Endothelial cell of hepatic sinusoid (primary cell): ENCODE measurements around the gene LHFPL4.

Experiments used
- in situ Hi-C: cut with HindIII; loops from 2 replicates; pipeline ENCODE4 v1.10.0; 2017; ENCODE audit warnings: low sequenced_read_pairs

Gene LHFPL4

DNA sequence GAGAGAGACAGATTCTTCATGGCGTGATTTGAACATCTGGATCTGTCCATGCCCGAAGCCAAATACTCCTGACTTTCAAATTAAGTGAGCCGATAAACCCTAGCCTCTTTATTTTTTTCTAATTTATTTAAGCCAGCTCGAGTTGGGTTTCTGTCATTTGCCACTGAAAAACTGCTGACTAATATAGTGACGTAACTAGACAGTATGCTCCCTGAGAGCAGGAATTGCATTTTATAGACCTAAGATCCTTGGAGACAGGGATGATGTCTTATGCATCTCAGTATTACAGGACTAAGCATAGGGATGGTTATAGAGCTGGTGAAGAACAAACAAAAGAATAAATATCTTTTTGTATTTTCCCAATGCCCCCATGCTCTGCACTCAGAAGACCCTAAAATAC lies 4.6 kb downstream of the LHFPL4 start:
- in situ Hi-C loops = no loop called here

DNA sequence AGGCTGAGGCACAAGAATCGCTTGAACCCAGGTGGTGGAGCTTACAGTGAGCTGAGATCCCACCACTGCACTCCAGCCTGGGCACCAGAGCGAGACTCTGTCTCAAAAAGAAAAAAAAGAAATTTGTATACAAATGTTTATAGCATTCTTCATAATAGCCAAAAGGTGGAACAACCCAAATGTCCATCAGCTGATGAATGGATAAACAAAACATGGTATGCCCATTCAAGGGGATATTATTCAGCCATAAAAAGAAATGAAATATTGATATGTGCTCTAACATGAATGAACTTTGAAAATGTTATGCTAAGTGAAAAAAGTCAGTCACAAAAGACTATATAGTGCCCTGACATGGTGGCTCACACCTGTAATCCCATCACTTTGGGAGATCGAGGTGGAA lies 11.4 kb downstream of the LHFPL4 start:
- in situ Hi-C loops = no loop called here

DNA sequence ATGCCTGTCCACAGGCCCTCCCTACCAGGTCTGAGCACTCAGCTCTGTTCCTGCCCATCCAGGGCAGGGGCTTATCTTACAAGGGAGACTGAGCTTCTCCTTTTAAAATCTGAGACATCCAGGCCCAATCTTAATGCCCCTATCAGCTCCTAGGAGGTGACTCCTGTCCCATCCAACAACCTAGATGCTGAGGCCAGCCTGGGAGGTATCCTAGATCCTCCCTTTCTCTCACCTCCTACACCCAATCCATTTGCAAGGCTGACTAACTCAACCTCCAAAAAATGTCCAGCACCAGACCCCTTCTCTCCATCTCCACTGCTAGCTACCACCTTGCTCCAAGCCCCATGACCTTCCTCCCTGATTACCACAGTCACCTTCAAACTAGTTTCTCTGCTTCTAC lies 17.4 kb downstream of the LHFPL4 start:
- in situ Hi-C loops = no loop called here

DNA sequence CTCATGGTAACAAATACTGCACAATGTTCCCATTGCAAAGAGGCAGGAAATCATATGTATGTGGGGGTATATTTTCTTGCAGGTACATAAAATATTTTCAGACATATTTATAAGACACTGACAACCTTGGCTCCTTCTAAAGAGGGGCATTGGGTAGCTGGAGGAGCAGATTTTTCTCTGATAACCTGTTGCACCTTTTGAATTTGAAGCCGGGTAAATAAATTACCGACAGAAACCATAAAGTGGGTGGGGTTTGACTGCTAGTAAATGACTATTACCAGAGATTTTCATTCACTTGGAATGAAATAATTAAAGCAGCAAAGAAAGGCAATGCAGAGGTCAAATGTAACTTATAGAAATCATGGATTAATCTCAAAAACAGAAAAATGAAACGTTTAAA lies 19.2 kb downstream of the LHFPL4 start:
- in situ Hi-C loops = loop anchor here (5.0 kb wide), 1 partner anchor 98 kb away; no protein-coding TSS in a partner anchor

DNA sequence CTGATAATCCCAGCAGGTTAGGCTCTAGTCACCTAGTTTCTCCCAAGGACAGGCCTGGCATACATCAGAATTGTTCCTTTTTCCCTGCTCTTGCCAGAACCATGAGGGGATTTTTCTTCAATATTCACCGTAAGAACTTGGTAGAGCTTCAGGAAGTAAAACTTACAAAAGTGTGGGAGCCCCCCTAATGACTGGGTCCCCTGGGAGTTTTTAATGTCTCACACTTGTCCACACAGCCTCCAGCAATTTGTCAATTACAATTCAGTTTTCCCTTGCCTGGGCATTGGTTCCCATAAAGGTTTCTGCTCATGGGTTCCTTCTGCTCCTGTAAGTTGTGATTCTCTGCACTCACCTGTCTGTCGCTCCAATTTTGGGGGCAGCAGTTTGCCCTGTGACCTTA lies 28.5 kb downstream of the LHFPL4 start:
- in situ Hi-C loops = no loop called here

DNA sequence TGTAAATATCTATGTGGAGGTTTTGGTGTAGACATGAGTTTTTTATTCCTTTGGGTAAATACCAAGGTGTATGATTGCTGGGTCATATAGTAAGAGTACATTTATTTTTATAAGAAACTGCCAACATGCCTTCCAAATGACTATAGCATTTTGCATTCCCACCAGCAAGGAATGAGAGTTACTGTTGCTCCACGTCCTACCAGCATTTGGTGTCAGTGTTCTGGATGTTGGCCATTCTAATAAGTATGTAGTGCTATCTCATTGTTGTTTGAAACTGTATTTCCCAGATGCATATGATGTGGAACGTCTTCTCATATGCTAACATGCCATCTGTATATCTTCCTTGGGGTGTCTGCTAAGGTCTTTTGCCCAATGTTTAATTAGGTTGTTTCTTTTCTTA lies 38.7 kb downstream of the LHFPL4 start:
- in situ Hi-C loops = no loop called here

DNA sequence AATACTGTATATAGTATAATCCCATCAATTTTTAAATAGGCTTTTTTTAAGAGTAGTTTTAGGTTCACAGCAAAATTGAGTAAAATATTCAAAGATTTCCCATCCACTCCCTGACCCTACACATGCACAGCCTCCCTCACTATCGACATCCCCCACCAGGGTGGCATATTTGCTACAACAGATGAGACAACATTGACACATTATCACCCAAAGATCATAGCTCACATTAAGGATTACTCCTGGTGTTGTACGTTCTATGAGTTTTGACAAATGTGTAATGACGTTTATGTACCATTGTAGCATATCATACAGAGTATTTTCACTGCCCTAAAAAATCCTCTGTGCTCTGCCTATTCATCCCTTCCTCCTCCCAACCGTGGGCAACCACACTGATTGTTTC lies 39.3 kb downstream of the LHFPL4 start:
- in situ Hi-C loops = no loop called here

DNA sequence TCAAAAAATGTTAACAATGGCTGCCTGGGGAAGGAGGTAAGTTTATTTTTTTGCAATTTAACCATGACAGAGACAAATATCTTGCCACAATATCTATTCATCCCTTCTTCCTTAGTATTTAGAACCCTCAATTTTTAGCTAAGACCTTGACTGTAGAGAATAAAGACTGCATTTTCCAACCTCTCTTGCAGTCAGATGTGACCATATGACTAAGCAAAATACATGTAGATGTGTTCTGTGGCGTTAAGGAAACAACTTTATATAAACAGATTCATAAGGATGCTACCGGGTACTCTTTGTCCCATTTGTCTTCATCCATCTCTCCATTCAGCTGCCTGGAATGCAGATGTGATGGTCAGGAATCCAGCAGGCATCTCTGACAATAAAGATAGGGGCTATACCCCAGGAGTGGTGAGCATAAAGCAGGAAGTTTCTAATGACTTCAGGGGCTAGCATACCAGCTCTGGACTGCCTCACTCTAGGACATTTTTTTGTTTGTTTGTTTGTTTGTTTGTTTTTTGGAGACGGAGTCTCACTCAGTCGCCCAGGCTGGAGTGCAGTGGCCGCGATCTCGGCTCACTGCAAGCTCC lies 41.1 kb downstream of the LHFPL4 start:
- in situ Hi-C loops = no loop called here

DNA sequence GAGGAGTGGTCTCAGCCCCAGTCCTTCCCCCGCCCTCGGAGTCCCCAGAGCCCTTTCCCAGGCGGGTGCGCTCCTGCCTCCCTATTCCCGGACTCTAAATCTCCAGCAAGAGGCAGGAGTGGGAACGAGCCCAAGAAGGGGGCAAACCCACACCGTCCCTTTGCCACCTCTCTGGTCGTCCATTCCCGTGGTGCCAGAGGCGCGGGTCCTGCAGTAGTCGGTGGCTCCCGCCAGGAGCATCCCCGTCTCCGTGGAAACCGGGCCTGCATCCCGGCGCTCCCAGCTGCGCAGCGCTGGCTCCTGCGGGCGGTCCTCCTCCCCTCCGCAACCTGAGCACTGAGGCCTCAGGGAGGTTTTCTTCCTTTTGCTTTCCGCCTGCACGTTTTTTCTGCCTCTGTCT lies 44.8 kb downstream of the LHFPL4 start:
- in situ Hi-C loops = no loop called here

DNA sequence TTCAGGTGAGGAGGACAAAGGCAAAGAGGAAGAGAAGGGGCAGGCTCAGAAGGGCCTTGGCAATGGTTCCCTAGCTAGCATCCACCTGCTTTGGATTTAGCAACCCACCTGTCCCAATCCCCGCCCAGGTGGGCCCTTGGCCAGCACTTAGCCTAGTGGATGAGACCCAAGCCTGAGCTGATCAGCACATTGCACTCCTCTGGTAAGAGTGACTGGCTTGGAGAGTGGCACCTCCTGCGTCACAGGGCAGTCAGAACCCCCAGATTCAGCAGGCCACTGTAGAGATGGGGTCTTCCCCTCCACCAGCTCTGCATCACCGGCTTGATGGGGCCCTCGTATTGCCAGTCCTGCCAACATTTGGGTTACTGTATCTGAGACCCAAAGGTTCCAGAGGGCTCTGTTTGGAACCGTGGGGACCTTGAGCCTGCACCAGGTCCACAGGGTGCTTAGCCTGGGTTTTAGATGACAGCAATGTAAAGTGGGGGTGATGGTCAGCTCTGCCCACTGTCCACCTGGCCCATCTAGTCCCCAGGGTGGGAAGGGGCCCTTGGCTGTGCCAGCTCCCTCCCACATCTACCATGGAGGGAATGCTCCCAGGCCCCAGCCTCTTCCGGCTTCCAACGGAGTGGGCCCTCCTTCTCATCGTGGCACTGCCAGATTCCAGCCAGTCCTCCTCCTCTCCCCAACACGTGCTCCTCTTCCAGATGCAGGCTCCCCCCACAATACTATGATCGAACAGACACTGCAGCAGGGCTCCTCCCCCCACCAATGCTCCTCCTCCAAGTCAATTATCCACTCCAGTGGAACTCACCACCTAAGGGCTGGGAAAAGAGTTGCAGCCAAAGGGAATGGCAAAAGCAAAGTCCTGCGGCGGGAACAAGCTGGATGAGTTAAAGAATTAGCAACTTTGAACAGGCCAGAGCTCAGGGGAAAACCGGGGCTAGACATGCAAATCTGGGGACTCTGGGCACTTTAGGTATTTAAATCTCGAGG lies 45.7 kb downstream of the LHFPL4 start:
- in situ Hi-C loops = no loop called here

DNA sequence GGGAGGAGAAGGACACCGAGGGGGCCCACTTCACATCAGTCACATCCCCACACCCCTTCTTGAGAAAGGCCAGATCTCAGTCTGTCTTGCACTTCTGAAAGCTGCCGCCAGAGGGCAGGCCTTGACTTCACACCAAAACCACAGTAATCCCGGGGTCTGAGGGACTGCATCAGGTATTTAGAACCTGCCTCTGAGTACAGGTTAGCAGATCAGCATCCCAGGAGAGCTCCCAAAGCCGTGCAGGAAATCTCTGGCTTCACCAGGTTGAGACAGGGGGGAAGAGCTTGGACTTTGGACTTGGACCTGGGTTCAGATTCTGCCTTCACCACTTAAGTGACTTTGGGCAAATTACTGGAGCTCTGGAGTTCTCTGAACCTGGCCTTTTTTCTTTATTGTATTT lies 50.3 kb downstream of the LHFPL4 start:
- in situ Hi-C loops = no loop called here

DNA sequence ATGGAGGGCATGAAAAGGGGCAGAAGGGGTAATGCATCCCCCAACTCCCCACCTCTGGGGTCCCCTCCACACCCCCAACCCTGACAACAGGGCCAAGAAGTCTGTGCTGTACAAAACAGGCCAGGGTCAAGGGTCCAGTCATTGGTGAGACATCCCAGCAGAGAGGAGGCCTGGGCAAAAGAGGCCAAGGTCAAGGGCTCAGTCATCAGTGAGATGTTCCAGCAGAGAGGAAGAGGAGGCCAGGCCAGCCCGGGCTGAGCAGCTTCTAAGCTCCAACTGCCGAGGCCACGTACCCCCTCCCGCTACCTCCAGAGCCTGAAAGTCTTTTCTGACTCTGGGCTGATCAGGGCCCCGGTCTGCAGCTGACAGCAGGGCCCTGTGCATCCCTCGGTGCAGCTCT lies 52.4 kb downstream of the LHFPL4 start:
- in situ Hi-C loops = no loop called here

DNA sequence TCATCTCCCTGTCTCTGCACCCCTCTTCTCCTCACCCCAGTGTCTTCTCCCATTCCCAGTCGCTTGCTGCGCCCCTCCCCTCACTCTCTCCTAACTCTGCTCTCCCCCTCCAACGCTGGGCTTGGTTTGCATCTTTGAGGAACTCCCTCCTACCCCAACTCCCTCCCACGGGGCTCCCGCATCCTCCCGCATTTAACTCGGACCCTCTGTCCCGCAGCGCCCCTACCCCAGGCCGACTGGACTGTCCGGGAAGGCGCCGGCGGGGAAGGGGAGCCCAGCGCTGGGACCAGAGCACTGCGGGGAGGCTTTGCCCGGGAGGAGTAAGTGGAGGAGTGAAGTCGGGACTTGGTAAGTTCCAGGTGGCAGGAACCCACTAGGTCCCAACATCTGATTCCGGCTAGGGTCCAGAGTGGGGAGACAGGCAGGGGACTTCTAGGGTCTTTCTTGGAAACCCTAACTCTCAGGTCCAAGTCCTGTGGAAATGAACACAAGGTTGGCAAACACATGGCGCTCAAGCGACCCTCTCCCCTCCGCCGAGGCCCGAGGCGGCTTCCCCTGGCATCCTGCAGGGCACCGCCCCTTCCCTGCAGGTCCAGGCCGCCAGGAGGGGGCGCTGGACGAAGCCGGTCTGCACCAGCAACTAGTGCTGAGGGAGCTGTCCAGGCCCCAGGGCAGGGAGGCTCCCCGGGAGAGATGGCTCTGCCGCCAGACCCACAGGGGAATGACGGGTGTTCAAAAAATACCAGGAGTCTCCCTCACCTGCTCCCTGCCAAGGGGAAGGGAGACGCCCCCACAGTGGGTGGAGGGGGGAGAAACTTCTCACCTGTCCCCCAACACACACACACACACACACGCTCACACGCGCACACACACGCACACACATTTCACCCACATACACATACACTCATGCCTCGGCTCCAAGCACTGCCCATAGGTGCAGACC lies 53.2 kb downstream of the LHFPL4 start:
- in situ Hi-C loops = no loop called here

DNA sequence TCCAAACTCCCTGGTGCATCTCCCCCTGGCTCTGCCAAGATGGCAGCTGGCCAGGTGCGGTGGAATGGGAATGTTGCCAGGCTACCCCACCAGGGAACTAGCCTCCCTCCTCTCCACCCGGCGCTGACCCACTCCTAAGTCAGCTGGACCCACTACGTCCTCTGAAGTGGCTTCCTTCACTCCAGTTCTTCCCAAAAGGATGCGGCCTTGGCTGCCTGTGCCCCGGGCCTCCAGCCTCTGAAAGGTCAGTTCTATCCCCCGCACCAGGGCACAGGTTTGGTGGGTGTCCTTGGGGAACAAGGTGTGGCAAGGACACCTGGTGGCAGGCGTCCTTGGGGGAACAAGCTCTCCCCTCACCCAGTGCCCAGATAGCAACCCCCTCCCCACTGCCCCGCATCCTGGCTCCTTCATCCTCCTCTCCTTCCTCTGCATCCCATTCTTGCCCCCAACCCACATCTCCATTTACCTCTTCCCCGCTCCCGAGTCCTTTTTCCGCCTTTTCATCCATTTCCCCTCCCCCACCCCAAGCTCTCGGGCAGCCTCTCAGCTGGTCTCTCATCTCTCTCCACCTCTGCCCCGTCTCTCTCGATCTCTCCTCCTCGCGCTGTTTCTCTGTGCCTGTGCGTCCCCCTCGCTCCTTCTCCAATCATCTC lies 54.0 kb downstream of the LHFPL4 start:
- in situ Hi-C loops = loop anchor here (25.0 kb wide), 1 partner anchor 188 kb away; no protein-coding TSS in a partner anchor

DNA sequence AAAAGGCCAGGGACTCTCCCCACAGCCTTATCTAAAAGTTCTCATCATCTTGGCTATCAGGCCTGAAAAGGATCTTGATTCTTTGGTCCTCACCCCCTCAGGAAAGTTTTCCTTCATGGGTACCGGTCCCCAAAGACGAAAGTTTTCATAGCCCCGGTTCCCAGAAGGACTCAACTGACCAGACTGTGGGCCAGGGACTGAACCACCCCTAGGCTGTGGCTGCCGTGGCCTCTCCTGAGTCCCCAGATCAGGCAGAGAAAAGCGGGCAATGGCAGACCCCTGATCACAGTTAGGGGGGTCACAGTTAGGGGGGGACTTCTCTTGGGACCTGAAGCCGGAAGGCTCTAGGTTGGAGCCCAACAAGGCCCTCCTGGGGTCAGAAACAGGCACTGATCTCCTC lies 54.8 kb downstream of the LHFPL4 start:
- in situ Hi-C loops = loop anchor here (25.0 kb wide), 1 partner anchor 189 kb away; no protein-coding TSS in a partner anchor

DNA sequence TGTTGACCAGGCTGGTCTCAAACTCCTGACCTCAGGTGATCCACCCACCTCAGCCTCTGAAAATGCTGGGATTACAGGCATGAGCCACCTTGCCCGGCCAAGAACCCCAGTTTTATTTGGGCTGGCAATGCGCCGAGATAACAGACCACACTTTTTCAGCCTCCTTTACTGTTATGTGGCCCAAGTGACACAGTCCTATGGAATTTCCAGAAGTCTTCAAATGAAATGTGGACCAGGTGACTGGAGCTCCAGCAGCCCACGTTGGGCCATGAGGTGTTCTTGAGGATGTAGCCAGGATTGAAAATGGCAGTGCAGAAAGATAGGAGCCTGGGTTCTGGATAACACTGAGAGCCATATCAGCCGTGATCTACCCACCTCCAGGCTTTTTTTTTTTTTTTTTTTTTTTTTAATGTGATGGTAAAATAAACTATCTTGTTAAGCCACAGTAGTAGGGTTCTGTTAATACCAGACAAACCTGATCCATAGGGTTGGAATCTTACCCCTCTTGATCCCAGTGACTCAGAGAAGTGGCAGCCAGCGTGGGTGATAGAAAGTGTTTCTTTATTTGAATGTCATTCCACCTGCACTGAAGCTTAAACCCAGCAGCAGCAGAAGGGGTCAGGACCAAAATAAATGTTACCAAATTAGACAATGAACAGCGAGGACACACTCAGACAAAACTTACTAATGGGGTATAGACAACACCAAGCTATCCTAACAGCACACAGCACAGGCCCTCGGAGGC lies 55.6 kb downstream of the LHFPL4 start:
- in situ Hi-C loops = loop anchor here (25.0 kb wide), 1 partner anchor 189 kb away; no protein-coding TSS in a partner anchor

DNA sequence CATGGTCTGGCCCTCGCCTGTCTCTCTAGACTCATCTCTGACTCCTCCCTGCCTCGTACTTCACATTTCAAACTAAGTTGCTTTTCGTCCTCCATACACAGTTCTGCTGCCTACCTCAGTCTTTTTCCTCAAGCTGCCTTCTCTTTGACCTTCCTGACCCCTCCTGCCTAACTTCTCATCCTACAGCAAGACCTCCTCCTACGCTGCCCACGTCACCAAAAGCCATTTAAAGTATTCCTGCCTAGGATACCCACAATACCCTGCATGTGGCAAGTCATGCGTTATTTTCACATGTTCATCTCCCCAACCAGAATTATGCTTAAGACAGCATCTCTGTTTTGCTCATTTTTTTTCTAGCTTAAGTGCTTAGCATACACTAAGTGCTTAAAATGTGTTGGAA lies 56.7 kb downstream of the LHFPL4 start:
- in situ Hi-C loops = loop anchor here (25.0 kb wide), 1 partner anchor 190 kb away; no protein-coding TSS in a partner anchor

DNA sequence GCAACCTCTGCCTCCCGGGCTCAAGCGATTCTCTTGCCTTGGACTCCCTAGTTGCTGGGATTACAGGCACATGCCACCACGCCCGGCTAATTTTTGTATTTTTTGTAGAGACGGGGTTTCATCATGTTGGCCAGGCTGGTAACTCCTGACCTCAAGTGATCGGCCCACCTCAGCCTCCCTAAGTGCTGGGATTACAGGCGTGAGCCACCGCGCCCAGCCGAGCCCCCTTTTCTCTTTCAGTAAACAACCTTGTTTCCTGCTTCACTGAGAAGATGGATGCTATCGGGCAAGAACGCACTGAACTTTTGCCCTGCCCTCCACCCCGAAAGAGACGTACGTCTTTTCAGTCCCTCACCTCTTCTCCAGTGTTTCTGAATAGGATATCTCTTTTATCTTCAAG lies 59.6 kb downstream of the LHFPL4 start:
- in situ Hi-C loops = loop anchor here (25.0 kb wide), 1 partner anchor 193 kb away; no protein-coding TSS in a partner anchor

DNA sequence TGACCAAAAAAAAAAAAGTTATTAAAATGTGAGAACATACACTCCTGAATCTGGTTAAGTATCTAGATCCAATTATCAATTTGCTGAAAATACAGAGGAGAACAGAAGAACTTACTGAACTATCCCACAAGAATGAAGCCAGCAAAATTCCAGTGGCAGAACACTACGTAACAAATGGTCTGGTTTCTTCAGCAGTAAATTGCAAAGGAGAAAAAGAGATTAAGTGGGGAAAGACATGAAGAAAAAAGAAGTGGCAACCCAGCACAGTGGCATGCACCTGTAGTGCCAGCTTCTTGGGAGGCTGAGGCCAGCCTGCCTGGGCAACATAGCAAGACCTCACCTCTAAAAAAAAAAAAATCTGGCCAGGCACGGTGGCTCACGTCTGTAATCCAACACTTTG lies 62.1 kb downstream of the LHFPL4 start:
- in situ Hi-C loops = loop anchor here (25.0 kb wide), 1 partner anchor 196 kb away; no protein-coding TSS in a partner anchor
